Astrocyte of the spinal cord (primary cell): Measurements from ENCODE around the gene F2R.
A peak's percentile ranks its signal among the peaks of the same experiment; 100 is the strongest.

Experiments
- DNase-seq: peaks from one replicate; pipeline ENCODE4 v3.0.0; 2011; ENCODE audit warnings: low read depth, low spot score
- H3K4me3 ChIP-seq: 2 replicates; pipeline ENCODE4 v1.5.1; 2011; ENCODE audit warnings: low read depth, mild to moderate bottlenecking, low read length, moderate library complexity
- CTCF ChIP-seq: IDR thresholded peaks from 2 replicates; pipeline ENCODE4 v1.5.1; 2012; ENCODE audit warnings: low read depth, mild to moderate bottlenecking, low read length, inconsistent platforms
- in situ Hi-C: cut with HindIII; loops from 2 replicates; pipeline ENCODE4 v1.10.0; 2017; ENCODE audit warnings: low sequenced_read_pairs

The F2R gene

GRCh38 chr5:76716456-76717157 is 681 bp downstream of the F2R start:
- DNase-seq = no peak
- H3K4me3 ChIP-seq = peak overlapping the region; percentile 97
- in situ Hi-C loops = loop anchor here (25.0 kb wide), 2 partner anchors 96 to 104 kb away; partner anchors contain the start of genes F2RL1 and F2RL2
- no peak for TF ChIP-seq CTCF

GRCh38 chr5:76717222-76718083 is 1.5 kb downstream of the F2R start:
- in situ Hi-C loops = loop anchor here (25.0 kb wide), 2 partner anchors 95 to 105 kb away; partner anchors contain the start of genes F2RL1 and F2RL2
- peak overlapping the region; percentile 97 for H3K4me3 ChIP-seq
- DNase-seq = no peak
- TF ChIP-seq CTCF = no peak

- peak overlapping the region; percentile 97 for H3K4me3 ChIP-seq
- no peak for DNase-seq
- no peak for TF ChIP-seq CTCF
- in situ Hi-C loops = loop anchor here (25.0 kb wide), 2 partner anchors 94 to 106 kb away; partner anchors contain the start of genes F2RL1 and F2RL2
These were observed 2.5 kb downstream of the F2R start for GRCh38 chr5:76718381-76718832.

- no peak overlapping the region for H3K4me3 ChIP-seq
- in situ Hi-C loops = loop anchor here (25.0 kb wide), 2 partner anchors 93 to 107 kb away; partner anchors contain the start of genes F2RL1 and F2RL2
- DNase-seq = no peak
- no peak for TF ChIP-seq CTCF
These were observed 3.0 kb downstream of the F2R start for GRCh38 chr5:76718880-76719279.

- H3K4me3 ChIP-seq = no peak overlapping the region
- in situ Hi-C loops = loop anchor here (25.0 kb wide), 2 partner anchors 91 to 109 kb away; partner anchors contain the start of genes F2RL1 and F2RL2
- no peak for TF ChIP-seq CTCF
- DNase-seq = no peak
These were observed 5.2 kb downstream of the F2R start for GRCh38 chr5:76720988-76721569.

- in situ Hi-C loops = loop anchor here (25.0 kb wide), 2 partner anchors 89 to 111 kb away; partner anchors contain the start of genes F2RL1 and F2RL2
- TF ChIP-seq CTCF = no peak
These were observed 7.3 kb downstream of the F2R start for GRCh38 chr5:76723266-76723665.

More at GRCh38 chr5:76723266-76723665, 7.3 kb downstream of the F2R start:
- no peak for DNase-seq
- H3K4me3 ChIP-seq = no peak overlapping the region
